Activated CD8-positive, alpha-beta T cell treated with anti-CD3 and anti-CD28 coated beads, Interleukin-2, amount 10 ng/mL, durations not matched to agents 7 days and 5 days (primary cell): ENCODE results near the gene NRCAM. TPM values are rescaled to one million over a fixed set of nuclear protein-coding genes. Genes with fewer than 3 reads are reported as not detected.

Experiments
- ATAC-seq: fragments of 150-1000 bp; cut with Tn5 transposase; one replicate; pipeline ENCODE4 v1.10.0; 2021; ENCODE audit warnings: moderate library complexity
- CTCF ChIA-PET: fragments of 350-600 bp; sonication (Branson Sonifier 250); formaldehyde crosslinking; loops from one replicate; lab custom pipeline; 2021; ENCODE audit warnings: antibody characterized with exemption; lab: Charles Lee
- POLR2A ChIA-PET: fragments of 350-600 bp; sonication (Branson Sonifier 250); formaldehyde crosslinking; loops from one replicate; lab custom pipeline; 2021; ENCODE audit warnings: antibody characterized with exemption; lab: Charles Lee
- DNase-seq: peaks from one replicate; pipeline ENCODE4 v3.0.0-alpha.2; 2020
- H3K27ac Mint-ChIP-seq: one replicate; pipeline ENCODE4 v1.8.0; 2021; ENCODE audit warnings: mild to moderate bottlenecking, mixed read lengths
- H3K27me3 Mint-ChIP-seq: one replicate; pipeline ENCODE4 v1.8.0; 2021; ENCODE audit warnings: low read depth, mixed read lengths
- H3K36me3 Mint-ChIP-seq: one replicate; pipeline ENCODE4 v1.8.0; 2021; ENCODE audit warnings: low read depth, mixed read lengths
- H3K4me1 Mint-ChIP-seq: one replicate; pipeline ENCODE4 v1.8.0; 2021; ENCODE audit warnings: low read depth, mixed read lengths
- H3K4me3 Mint-ChIP-seq: one replicate; pipeline ENCODE4 v1.8.0; 2021; ENCODE audit warnings: mild to moderate bottlenecking, mixed read lengths
- H3K9me3 Mint-ChIP-seq: one replicate; pipeline ENCODE4 v1.8.0; 2022; ENCODE audit warnings: mixed read lengths; ENCODE audit not compliant: insufficient read depth
- total RNA-seq, 2 experiments: library from RNA; stranded (reverse); gene quantifications; one replicate each; pipeline ENCODE4 v1.2.3, GENCODE V29; 2021

The NRCAM gene
- total RNA-seq, 2 experiments from 2014 or later, result 0.05 to 0.47 TPM

GRCh38 chr7:108330227-108330626 is 126.0 kb downstream of the NRCAM start:
- POLR2A ChIA-PET, result no interaction called here
- Mint-ChIP-seq H3K9me3 (no peaks in the 10 kb centered on the region), H3K27ac (no peak overlapping the region), H3K27me3 (peaks cover 3% of the 10 kb centered on the region), H3K4me1 (no peaks in the 10 kb centered on the region), H3K4me3 (no peak overlapping the region), H3K36me3 (no peaks in the 10 kb centered on the region)
- DNase-seq (no peak), ATAC-seq (no peak)
- CTCF ChIA-PET, result no interaction called here

GRCh38 chr7:108329514-108329913 is 126.7 kb downstream of the NRCAM start:
- Mint-ChIP-seq H3K27me3 (peaks cover 3% of the 10 kb centered on the region), H3K27ac (no peak overlapping the region), H3K9me3 (no peaks in the 10 kb centered on the region), H3K4me1 (no peaks in the 10 kb centered on the region), H3K36me3 (no peaks in the 10 kb centered on the region), H3K4me3 (no peak overlapping the region)
- CTCF ChIA-PET, result no interaction called here
- POLR2A ChIA-PET, result no interaction called here
- DNase-seq (no peak), ATAC-seq (no peak)

GRCh38 chr7:108328174-108328651 is 128.0 kb downstream of the NRCAM start:
- ChIA-PET POLR2A (no interaction called here), CTCF (no interaction called here)
- Mint-ChIP-seq H3K36me3 (no peaks in the 10 kb centered on the region), H3K27ac (no peak overlapping the region), H3K9me3 (no peaks in the 10 kb centered on the region), H3K27me3 (no peaks in the 10 kb centered on the region), H3K4me3 (no peak overlapping the region), H3K4me1 (no peaks in the 10 kb centered on the region)
- DNase-seq (no peak), ATAC-seq (no peak)

GRCh38 chr7:108327353-108327752 is 128.9 kb downstream of the NRCAM start:
- ChIA-PET POLR2A (no interaction called here), CTCF (interaction anchor here (0.6 kb wide), 1 partner anchor 378 kb away, joined by 3 read pairs; no protein-coding TSS in a partner anchor)
- no peaks in the 10 kb centered on the region for H3K9me3 Mint-ChIP-seq
- no peaks in the 10 kb centered on the region for H3K36me3 Mint-ChIP-seq
- H3K27me3 Mint-ChIP-seq, result no peaks in the 10 kb centered on the region
- H3K27ac Mint-ChIP-seq, result no peak overlapping the region
- no peak overlapping the region for H3K4me3 Mint-ChIP-seq
- no peak for DNase-seq
- H3K4me1 Mint-ChIP-seq, result no peaks in the 10 kb centered on the region
- ATAC-seq, result no peak

GRCh38 chr7:108326938-108327337 is 129.3 kb downstream of the NRCAM start:
- DNase-seq (no peak), ATAC-seq (no peak)
- H3K27ac Mint-ChIP-seq, result no peak overlapping the region
- no peaks in the 10 kb centered on the region for H3K4me1 Mint-ChIP-seq
- no peaks in the 10 kb centered on the region for H3K9me3 Mint-ChIP-seq
- H3K4me3 Mint-ChIP-seq, result no peak overlapping the region
- CTCF ChIA-PET, result no interaction called here
- no peaks in the 10 kb centered on the region for H3K27me3 Mint-ChIP-seq
- POLR2A ChIA-PET, result no interaction called here
- no peaks in the 10 kb centered on the region for H3K36me3 Mint-ChIP-seq

- Mint-ChIP-seq H3K4me1 (no peaks in the 10 kb centered on the region), H3K27me3 (no peaks in the 10 kb centered on the region), H3K27ac (no peak overlapping the region), H3K4me3 (no peak overlapping the region), H3K36me3 (no peaks in the 10 kb centered on the region), H3K9me3 (no peaks in the 10 kb centered on the region)
- POLR2A ChIA-PET, result no interaction called here
- CTCF ChIA-PET, result no interaction called here
- DNase-seq (no peak), ATAC-seq (no peak)
These were observed 131.9 kb downstream of the NRCAM start for GRCh38 chr7:108324053-108325038.

GRCh38 chr7:108322925-108323832 is 133.1 kb downstream of the NRCAM start:
- ChIA-PET POLR2A (no interaction called here), CTCF (no interaction called here)

GRCh38 chr7:108322046-108322445 is 134.2 kb downstream of the NRCAM start:
- Mint-ChIP-seq H3K9me3 (no peaks in the 10 kb centered on the region), H3K27me3 (no peaks in the 10 kb centered on the region), H3K4me1 (no peaks in the 10 kb centered on the region), H3K27ac (no peak overlapping the region), H3K36me3 (no peaks in the 10 kb centered on the region), H3K4me3 (no peak overlapping the region)
- no peak for DNase-seq
- ATAC-seq, result no peak
- CTCF ChIA-PET, result no interaction called here
- POLR2A ChIA-PET, result no interaction called here

More at GRCh38 chr7:108322925-108323832, 133.1 kb downstream of the NRCAM start:
- Mint-ChIP-seq H3K27ac (no peak overlapping the region), H3K4me1 (no peaks in the 10 kb centered on the region), H3K9me3 (no peaks in the 10 kb centered on the region), H3K4me3 (no peak overlapping the region), H3K36me3 (no peaks in the 10 kb centered on the region), H3K27me3 (no peaks in the 10 kb centered on the region)
- ATAC-seq (no peak), DNase-seq (no peak)

GRCh38 chr7:108321359-108321758 is 134.9 kb downstream of the NRCAM start:
- ATAC-seq (no peak), DNase-seq (no peak)
- Mint-ChIP-seq H3K27me3 (no peaks in the 10 kb centered on the region), H3K4me1 (no peaks in the 10 kb centered on the region), H3K36me3 (no peaks in the 10 kb centered on the region), H3K9me3 (no peaks in the 10 kb centered on the region), H3K27ac (no peak overlapping the region), H3K4me3 (no peak overlapping the region)
- CTCF ChIA-PET, result no interaction called here
- POLR2A ChIA-PET, result no interaction called here

- Mint-ChIP-seq H3K27me3 (no peaks in the 10 kb centered on the region), H3K9me3 (no peaks in the 10 kb centered on the region), H3K27ac (no peak overlapping the region), H3K4me1 (no peaks in the 10 kb centered on the region), H3K4me3 (no peak overlapping the region), H3K36me3 (no peaks in the 10 kb centered on the region)
- DNase-seq, result no peak
- no peak for ATAC-seq
- ChIA-PET CTCF (no interaction called here), POLR2A (no interaction called here)
These were observed 139.5 kb downstream of the NRCAM start for GRCh38 chr7:108316708-108317107.

GRCh38 chr7:108314551-108314950 is 141.7 kb downstream of the NRCAM start:
- Mint-ChIP-seq H3K4me3 (no peak overlapping the region), H3K9me3 (no peaks in the 10 kb centered on the region), H3K27ac (no peak overlapping the region), H3K4me1 (no peaks in the 10 kb centered on the region), H3K36me3 (no peaks in the 10 kb centered on the region), H3K27me3 (no peaks in the 10 kb centered on the region)
- DNase-seq (no peak), ATAC-seq (no peak)
- CTCF ChIA-PET, result no interaction called here
- POLR2A ChIA-PET, result no interaction called here

GRCh38 chr7:108314049-108314448 is 142.2 kb downstream of the NRCAM start:
- Mint-ChIP-seq H3K9me3 (no peaks in the 10 kb centered on the region), H3K27ac (no peak overlapping the region), H3K4me3 (no peak overlapping the region), H3K36me3 (no peaks in the 10 kb centered on the region), H3K27me3 (no peaks in the 10 kb centered on the region), H3K4me1 (no peaks in the 10 kb centered on the region)
- no peak for DNase-seq
- CTCF ChIA-PET, result no interaction called here
- POLR2A ChIA-PET, result no interaction called here
- no peak for ATAC-seq
